HEK293 (cell line): ENCODE measurements around the gene LAMC3.

Experiments used
- CTCF ChIA-PET: fragments of 350-600 bp; formaldehyde crosslinking; extraction: SDS; loops from one replicate; lab custom pipeline; 2021; ENCODE audit warnings: antibody characterized with exemption; lab: Yijun Ruan, JAX
- POLR2A ChIA-PET: fragments of 300-600 bp; formaldehyde crosslinking; extraction: SDS; loops from one replicate; lab custom pipeline; 2020; ENCODE audit warnings: antibody characterized with exemption, inconsistent platforms; lab: Yijun Ruan, JAX
- H3K27ac ChIP-seq: fragments of 200-500 bp; sonication (Bioruptor generic); 2 replicates; pipeline ENCODE4 v1.5.1; 2014; ENCODE audit warnings: low read depth, low read length, control low read depth, inconsistent platforms; ENCODE audit errors: extremely low read depth
- H3K36me3 ChIP-seq, 2 experiments: fragments of 200-500 bp in 1 of 2; sonication (Bioruptor generic) in 1 of 2; 1 replicate in 1 of 2; 2 replicates in 1 of 2; pipeline ENCODE4 v1.5.1; 2014 to 2017; ENCODE audit warnings: inconsistent platforms in 2 of 2, low read length in 2 of 2; ENCODE audit not compliant: control insufficient read depth in 2 of 2, insufficient read depth in 1 of 2
- H3K4me1 ChIP-seq: fragments of 200-500 bp; sonication (Bioruptor generic); 2 replicates; pipeline ENCODE4 v1.5.1; 2014; ENCODE audit warnings: mild to moderate bottlenecking, low read length, inconsistent platforms; ENCODE audit not compliant: control insufficient read depth, insufficient read depth
- H3K4me3 ChIP-seq: 2 replicates; pipeline ENCODE4 v1.5.1; 2011; ENCODE audit warnings: low read depth, mild to moderate bottlenecking, control low read depth, low read length, moderate library complexity
- H3K9me3 ChIP-seq: fragments of 200-500 bp; sonication (Bioruptor generic); 2 replicates; pipeline ENCODE4 v1.5.1; 2014; ENCODE audit warnings: low read depth, low read length, inconsistent platforms; ENCODE audit not compliant: control insufficient read depth, insufficient read depth
- GLI2 ChIP-seq: fragments of 450-650 bp; formaldehyde crosslinking; IDR thresholded peaks from 2 replicates; pipeline ENCODE4; 2017; ENCODE audit warnings: missing biosample characterization, missing genetic modification characterization, low read depth, borderline replicate concordance
- GLIS2 ChIP-seq: fragments of 450-650 bp; formaldehyde crosslinking; IDR thresholded peaks from 2 replicates; pipeline ENCODE4 v1.5.1; 2016; ENCODE audit warnings: missing biosample characterization, missing genetic modification characterization
- OVOL3 ChIP-seq: fragments of 450-650 bp; formaldehyde crosslinking; IDR thresholded peaks from 2 replicates; pipeline ENCODE4 v1.5.1; 2016; ENCODE audit warnings: missing biosample characterization, missing genetic modification characterization
- SCRT2 ChIP-seq: fragments of 450-650 bp; formaldehyde crosslinking; IDR thresholded peaks from 2 replicates; pipeline ENCODE4 v1.5.1; 2016; ENCODE audit warnings: missing biosample characterization, missing genetic modification characterization
- YY1 ChIP-seq: fragments of 450-650 bp; formaldehyde crosslinking; IDR thresholded peaks from 2 replicates; pipeline ENCODE4 v1.5.1; 2018; ENCODE audit warnings: missing biosample characterization, missing genetic modification characterization
- ZNF112 ChIP-seq: fragments of 450-650 bp; formaldehyde crosslinking; IDR thresholded peaks from 2 replicates; pipeline ENCODE4 v1.5.0; 2017; ENCODE audit warnings: missing biosample characterization, missing genetic modification characterization
- ZNF169 ChIP-seq: fragments of 450-650 bp; formaldehyde crosslinking; IDR thresholded peaks from 2 replicates; pipeline ENCODE4 v1.5.1; 2016; ENCODE audit warnings: missing biosample characterization, missing genetic modification characterization
- ZNF211 ChIP-seq: fragments of 450-650 bp; formaldehyde crosslinking; IDR thresholded peaks from 2 replicates; pipeline ENCODE4 v1.5.1; 2016; ENCODE audit warnings: low read depth, missing biosample characterization, missing genetic modification characterization
- ZNF24 ChIP-seq: fragments of 450-650 bp; formaldehyde crosslinking; IDR thresholded peaks from 2 replicates; pipeline ENCODE4 v1.5.1; 2016; ENCODE audit warnings: missing biosample characterization, missing genetic modification characterization
- ZNF248 ChIP-seq: fragments of 450-650 bp; formaldehyde crosslinking; IDR thresholded peaks from 2 replicates; pipeline ENCODE4 v1.5.1; 2017; ENCODE audit warnings: missing biosample characterization, missing genetic modification characterization
- ZNF416 ChIP-seq: fragments of 450-650 bp; formaldehyde crosslinking; IDR thresholded peaks from 2 replicates; pipeline ENCODE4 v1.5.1; 2016; ENCODE audit warnings: missing biosample characterization, missing genetic modification characterization
- ZNF514 ChIP-seq: fragments of 450-650 bp; formaldehyde crosslinking; IDR thresholded peaks from 2 replicates; pipeline ENCODE4 v1.5.1; 2016; ENCODE audit warnings: missing biosample characterization, missing genetic modification characterization
- ZNF555 ChIP-seq: fragments of 450-650 bp; formaldehyde crosslinking; conservative IDR thresholded peaks from 2 replicates; pipeline ENCODE4 v1.5.1; 2017; ENCODE audit warnings: missing biosample characterization, mild to moderate bottlenecking, missing genetic modification characterization, inconsistent platforms
- ZNF660 ChIP-seq: fragments of 450-650 bp; IDR thresholded peaks from 2 replicates; pipeline ENCODE4 v1.5.1; 2018; ENCODE audit warnings: missing biosample characterization, mild to moderate bottlenecking, missing genetic modification characterization
- ZNF701 ChIP-seq: fragments of 450-650 bp; formaldehyde crosslinking; IDR thresholded peaks from 2 replicates; pipeline ENCODE4 v1.5.1; 2016; ENCODE audit warnings: missing biosample characterization, missing genetic modification characterization
- ZNF792 ChIP-seq: fragments of 450-650 bp; formaldehyde crosslinking; IDR thresholded peaks from 2 replicates; pipeline ENCODE4 v1.5.1; 2016; ENCODE audit warnings: missing biosample characterization, missing genetic modification characterization
- ZNF837 ChIP-seq: fragments of 450-650 bp; formaldehyde crosslinking; IDR thresholded peaks from 2 replicates; pipeline ENCODE4 v1.5.1; 2016; ENCODE audit warnings: missing biosample characterization, missing genetic modification characterization
- TF ChIP-seq, protein P1 (sequence below): IDR thresholded peaks from 2 replicates; pipeline ENCODE4 v1.6.1; 2011; ENCODE audit warnings: mild to moderate bottlenecking, low read depth, low read length, borderline replicate concordance
- TF ChIP-seq, protein P2 (sequence below): fragments of 450-650 bp; formaldehyde crosslinking; IDR thresholded peaks from 2 replicates; pipeline ENCODE4 v1.5.1; 2016; ENCODE audit warnings: missing biosample characterization, missing genetic modification characterization
- TF ChIP-seq, protein P3 (sequence below): fragments of 450-650 bp; formaldehyde crosslinking; IDR thresholded peaks from 2 replicates; pipeline ENCODE4 v1.5.1; 2016; ENCODE audit warnings: missing biosample characterization, missing genetic modification characterization
- TF ChIP-seq, protein P4 (sequence below): fragments of 450-650 bp; formaldehyde crosslinking; IDR thresholded peaks from 2 replicates; pipeline ENCODE4 v1.5.1; 2016; ENCODE audit warnings: missing biosample characterization, missing genetic modification characterization, low read depth

Gene LAMC3

DNA sequence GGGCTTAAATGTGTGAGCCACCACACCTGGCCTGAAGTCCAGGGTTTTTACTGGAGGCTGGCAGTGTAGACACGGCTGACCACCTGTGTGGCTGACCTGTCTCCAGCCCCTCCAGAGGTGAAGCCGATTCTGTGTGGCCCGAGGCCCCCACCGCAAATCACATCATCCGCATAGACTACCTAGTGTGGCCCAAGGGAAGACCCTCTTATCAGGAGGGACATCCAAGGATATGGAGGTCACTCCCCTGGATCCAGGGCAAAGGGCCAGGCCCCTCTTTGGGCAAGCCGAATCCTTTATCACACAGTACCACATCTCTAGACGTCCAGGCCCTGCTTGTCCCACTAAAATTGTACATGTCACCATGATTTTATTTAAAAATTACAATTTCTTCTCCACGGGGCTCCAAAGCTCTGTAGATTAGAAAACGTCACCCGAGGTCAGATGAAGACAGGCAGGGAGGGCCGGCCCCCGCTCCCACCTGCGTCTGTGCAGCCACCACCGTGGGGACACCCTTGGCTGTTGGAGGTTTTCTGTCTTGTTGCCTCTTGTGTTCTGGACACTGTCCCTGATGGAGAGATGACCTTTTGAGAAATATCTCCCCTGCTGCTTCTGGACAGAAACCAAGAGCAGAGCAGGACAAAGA lies 20.1 kb downstream of the LAMC3 start (continued):
- TF ChIP-seq, protein P1, sequence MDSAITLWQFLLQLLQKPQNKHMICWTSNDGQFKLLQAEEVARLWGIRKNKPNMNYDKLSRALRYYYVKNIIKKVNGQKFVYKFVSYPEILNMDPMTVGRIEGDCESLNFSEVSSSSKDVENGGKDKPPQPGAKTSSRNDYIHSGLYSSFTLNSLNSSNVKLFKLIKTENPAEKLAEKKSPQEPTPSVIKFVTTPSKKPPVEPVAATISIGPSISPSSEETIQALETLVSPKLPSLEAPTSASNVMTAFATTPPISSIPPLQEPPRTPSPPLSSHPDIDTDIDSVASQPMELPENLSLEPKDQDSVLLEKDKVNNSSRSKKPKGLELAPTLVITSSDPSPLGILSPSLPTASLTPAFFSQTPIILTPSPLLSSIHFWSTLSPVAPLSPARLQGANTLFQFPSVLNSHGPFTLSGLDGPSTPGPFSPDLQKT = no peak
- no peak for TF ChIP-seq ZNF112 (tag by site-specific recombination)
- no peak for TF ChIP-seq ZNF169 (tag by site-specific recombination)
- no peak for TF ChIP-seq OVOL3 (tag by site-specific recombination)
- TF ChIP-seq ZNF555 = no peak
- TF ChIP-seq, all 188 proteins: peak for 0

DNA sequence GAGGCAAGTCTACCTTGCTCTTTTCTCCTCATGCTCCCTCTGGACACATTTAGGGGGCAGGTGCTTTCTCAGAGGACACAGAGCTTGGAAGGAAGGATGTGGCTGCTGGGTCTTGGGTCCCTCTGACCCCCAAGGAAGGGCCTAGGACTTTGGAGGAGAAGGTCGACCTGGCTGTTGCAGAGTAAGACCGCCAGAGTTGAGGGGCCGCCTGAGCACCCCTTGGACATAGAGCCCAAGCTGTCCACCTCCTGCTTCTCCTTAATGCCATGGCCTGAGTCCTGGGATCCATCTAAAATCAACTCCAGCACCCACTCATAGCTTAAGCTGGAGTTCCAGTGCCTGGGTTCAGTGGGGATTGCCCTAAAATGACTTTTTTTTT lies 20.6 kb downstream of the LAMC3 start:
- POLR2A ChIA-PET = no interaction called here

DNA sequence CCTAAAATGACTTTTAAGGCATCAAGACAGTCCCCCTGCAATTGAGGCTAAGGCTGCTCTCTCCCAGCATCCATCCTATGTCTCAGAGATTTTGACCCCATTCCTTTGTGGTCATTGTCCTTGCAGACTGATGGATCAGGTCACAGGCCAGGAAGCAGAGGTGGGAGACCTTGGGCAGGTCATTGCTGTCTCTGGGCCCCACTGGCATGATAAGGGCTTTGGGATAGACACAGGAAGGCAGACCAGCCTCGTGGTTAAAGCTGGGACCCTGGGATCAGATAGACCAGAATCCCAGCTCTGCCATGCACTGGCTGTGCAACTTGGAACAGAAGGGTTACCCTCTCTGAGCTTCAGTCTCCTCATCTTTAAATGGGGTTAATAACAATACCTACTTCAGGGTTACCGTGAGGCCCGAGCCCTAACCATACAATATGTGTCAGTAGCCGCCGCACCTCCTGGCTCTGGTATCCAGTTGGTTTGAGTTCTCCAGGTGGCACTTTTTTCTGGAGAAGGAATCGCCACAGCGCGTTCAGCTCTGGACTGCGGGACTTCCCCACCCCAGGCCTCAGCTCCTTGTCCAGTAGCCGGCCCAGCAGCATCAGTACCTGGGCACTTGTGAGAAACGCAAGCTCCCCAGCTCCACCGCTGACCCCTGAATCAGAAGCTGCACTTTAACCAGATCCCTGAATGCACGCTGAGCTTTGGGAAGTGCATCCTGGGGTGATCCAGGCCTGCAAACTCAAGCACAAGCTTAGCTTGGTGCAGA lies 21.4 kb downstream of the LAMC3 start:
- H3K4me3 ChIP-seq = no peak overlapping the region
- ChIA-PET CTCF (interaction anchor here (0.6 to 1.7 kb wide), 9 partner anchors 10 to 786 kb away, joined by 3 to 9 read pairs (median 5); no protein-coding TSS in a partner anchor), POLR2A (interaction anchor here (1.0 kb wide), 1 partner anchor 19 kb away, joined by 3 read pairs; no protein-coding TSS in a partner anchor)
- no peaks in the 10 kb centered on the region for H3K4me1 ChIP-seq
- no peak for TF ChIP-seq ZNF514 (tag by site-specific recombination)
- TF ChIP-seq ZNF211 (tag by site-specific recombination) = no peak
- no peak for TF ChIP-seq ZNF24 (tag by site-specific recombination)
- TF ChIP-seq, protein P2, sequence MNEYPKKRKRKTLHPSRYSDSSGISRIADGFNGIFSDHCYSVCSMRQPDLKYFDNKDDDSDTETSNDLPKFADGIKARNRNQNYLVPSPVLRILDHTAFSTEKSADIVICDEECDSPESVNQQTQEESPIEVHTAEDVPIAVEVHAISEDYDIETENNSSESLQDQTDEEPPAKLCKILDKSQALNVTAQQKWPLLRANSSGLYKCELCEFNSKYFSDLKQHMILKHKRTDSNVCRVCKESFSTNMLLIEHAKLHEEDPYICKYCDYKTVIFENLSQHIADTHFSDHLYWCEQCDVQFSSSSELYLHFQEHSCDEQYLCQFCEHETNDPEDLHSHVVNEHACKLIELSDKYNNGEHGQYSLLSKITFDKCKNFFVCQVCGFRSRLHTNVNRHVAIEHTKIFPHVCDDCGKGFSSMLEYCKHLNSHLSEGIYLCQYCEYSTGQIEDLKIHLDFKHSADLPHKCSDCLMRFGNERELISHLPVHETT = no peak
- TF ChIP-seq ZNF416 (tag by site-specific recombination) = no peak
- TF ChIP-seq, all 188 proteins: peak for 0
- Histone ChIP-seq H3K36me3 (no peaks in the 10 kb centered on the region), H3K9me3 (no peaks in the 10 kb centered on the region), H3K27ac (no peak overlapping the region)

More for the DNA sequence above, 20.6 kb downstream of the LAMC3 start:
- no peaks in the 10 kb centered on the region for H3K9me3 ChIP-seq
- no peaks in the 10 kb centered on the region for H3K4me1 ChIP-seq
- H3K4me3 ChIP-seq = no peak overlapping the region
- CTCF ChIA-PET = interaction anchor here (1.3 to 1.6 kb wide), 2 partner anchors 17 to 28 kb away, joined by 4 to 5 read pairs; no protein-coding TSS in a partner anchor
- TF ChIP-seq, protein P3, sequence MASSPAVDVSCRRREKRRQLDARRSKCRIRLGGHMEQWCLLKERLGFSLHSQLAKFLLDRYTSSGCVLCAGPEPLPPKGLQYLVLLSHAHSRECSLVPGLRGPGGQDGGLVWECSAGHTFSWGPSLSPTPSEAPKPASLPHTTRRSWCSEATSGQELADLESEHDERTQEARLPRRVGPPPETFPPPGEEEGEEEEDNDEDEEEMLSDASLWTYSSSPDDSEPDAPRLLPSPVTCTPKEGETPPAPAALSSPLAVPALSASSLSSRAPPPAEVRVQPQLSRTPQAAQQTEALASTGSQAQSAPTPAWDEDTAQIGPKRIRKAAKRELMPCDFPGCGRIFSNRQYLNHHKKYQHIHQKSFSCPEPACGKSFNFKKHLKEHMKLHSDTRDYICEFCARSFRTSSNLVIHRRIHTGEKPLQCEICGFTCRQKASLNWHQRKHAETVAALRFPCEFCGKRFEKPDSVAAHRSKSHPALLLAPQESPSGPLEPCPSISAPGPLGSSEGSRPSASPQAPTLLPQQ (tag by site-specific recombination) = no peak
- TF ChIP-seq, all 188 proteins: peak for 0
- H3K36me3 ChIP-seq = no peaks in the 10 kb centered on the region
- no peak overlapping the region for H3K27ac ChIP-seq

DNA sequence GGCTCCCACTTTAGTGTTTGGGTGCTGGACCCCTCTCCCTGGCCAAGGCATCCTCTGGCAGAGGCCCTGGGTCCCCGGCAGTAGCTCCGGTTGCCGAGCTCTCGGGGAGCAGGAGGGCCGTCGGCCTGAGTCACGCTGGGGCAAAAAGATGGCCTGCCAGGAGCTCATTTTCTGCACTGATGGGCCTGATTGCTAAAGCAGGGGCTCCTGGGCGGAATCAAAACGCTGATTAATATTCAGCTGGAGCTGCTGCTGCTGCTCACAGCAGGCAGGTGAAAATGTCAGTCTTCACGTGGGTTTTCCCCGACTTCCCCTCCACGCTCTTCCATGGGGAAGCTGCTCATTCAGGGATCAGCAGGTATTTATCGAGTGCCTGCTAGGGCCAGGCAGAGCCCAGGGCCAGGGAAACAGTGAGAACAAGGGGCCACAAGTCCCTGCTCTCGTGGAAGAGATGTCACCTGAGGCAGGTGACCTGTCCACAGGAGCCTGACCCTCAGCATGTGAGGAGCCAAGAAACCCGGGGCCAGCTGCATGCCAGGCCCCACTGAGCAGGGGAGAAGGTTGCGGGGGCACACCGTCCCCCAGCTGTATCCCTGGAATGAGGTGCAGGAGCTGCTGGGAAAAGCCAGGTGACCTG lies 22.1 kb downstream of the LAMC3 start:
- CTCF ChIA-PET = interaction anchor here (0.6 to 1.7 kb wide), 10 partner anchors 10 to 785 kb away, joined by 3 to 9 read pairs (median 4); no protein-coding TSS in a partner anchor
- TF ChIP-seq ZNF837 (no peak), ZNF701 (tag by site-specific recombination) (no peak), ZNF660 (tag by site-specific recombination) (no peak), SCRT2 (no peak), YY1 (tag by site-specific recombination) (no peak), ZNF248 (tag by site-specific recombination) (no peak), ZNF211 (tag by site-specific recombination) (no peak), GLI2 (tag by site-specific recombination) (no peak), GLIS2 (tag by site-specific recombination) (no peak), ZNF792 (tag by site-specific recombination) (no peak)
- TF ChIP-seq, protein P4, sequence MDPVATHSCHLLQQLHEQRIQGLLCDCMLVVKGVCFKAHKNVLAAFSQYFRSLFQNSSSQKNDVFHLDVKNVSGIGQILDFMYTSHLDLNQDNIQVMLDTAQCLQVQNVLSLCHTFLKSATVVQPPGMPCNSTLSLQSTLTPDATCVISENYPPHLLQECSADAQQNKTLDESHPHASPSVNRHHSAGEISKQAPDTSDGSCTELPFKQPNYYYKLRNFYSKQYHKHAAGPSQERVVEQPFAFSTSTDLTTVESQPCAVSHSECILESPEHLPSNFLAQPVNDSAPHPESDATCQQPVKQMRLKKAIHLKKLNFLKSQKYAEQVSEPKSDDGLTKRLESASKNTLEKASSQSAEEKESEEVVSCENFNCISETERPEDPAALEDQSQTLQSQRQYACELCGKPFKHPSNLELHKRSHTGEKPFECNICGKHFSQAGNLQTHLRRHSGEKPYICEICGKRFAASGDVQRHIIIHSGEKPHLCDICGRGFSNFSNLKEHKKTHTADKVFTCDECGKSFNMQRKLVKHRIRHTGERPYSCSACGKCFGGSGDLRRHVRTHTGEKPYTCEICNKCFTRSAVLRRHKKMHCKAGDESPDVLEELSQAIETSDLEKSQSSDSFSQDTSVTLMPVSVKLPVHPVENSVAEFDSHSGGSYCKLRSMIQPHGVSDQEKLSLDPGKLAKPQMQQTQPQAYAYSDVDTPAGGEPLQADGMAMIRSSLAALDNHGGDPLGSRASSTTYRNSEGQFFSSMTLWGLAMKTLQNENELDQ (tag by site-specific recombination) = no peak

More for the DNA sequence above, 22.1 kb downstream of the LAMC3 start:
- no peaks in the 10 kb centered on the region for H3K36me3 ChIP-seq
- H3K27ac ChIP-seq = no peak overlapping the region
- no peaks in the 10 kb centered on the region for H3K9me3 ChIP-seq
- H3K4me3 ChIP-seq = no peak overlapping the region
- POLR2A ChIA-PET = interaction anchor here (1.0 kb wide), 1 partner anchor 20 kb away, joined by 3 read pairs; no protein-coding TSS in a partner anchor
- no peaks in the 10 kb centered on the region for H3K4me1 ChIP-seq
